ENCODE measurements around the gene SLC49A4.

SLC49A4 gene

DNA sequence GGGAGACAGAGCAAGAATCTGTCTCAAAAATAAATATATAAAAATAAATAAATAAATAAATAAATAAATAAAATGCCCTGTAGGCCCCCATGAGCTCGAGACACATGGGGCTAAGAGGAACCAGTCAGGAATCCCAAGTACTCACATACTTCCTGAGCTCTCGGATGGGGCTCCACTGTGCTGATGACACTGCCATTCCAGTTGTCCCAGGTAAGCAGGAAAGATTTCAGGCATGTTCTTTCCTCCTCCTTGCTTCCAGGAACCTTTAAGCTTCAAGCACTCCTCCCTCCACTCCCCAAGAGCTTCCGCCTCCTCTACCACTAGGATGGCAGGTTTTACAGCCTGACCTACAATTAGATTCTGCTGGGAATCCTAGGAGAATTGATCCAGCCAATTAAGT lies 113.4 kb downstream of the SLC49A4 start:
- no peak for DNase-seq (ENCODE audit: low spot score)

DNA sequence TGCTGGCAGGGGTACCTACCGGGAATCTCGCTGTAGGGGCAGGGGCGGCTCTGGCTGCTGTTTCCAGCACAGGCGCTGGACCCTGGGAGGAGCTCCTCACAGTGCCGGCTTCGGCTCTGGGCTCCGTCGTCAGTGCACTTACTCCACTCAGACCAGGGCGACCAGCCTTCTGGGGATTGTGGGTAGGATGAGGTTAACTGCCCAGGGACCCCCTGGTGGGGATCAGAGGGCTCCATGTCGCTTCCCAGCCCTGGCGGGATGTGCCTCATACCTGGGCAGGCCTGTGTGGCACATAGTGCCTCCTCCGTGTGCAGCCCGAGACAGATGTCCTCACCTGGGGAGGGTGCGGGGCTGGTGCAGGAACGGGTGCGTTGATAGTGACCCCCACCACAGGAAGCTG lies 117.0 kb downstream of the SLC49A4 start:
- DNase-seq (ENCODE audit: low spot score): no peak

DNA sequence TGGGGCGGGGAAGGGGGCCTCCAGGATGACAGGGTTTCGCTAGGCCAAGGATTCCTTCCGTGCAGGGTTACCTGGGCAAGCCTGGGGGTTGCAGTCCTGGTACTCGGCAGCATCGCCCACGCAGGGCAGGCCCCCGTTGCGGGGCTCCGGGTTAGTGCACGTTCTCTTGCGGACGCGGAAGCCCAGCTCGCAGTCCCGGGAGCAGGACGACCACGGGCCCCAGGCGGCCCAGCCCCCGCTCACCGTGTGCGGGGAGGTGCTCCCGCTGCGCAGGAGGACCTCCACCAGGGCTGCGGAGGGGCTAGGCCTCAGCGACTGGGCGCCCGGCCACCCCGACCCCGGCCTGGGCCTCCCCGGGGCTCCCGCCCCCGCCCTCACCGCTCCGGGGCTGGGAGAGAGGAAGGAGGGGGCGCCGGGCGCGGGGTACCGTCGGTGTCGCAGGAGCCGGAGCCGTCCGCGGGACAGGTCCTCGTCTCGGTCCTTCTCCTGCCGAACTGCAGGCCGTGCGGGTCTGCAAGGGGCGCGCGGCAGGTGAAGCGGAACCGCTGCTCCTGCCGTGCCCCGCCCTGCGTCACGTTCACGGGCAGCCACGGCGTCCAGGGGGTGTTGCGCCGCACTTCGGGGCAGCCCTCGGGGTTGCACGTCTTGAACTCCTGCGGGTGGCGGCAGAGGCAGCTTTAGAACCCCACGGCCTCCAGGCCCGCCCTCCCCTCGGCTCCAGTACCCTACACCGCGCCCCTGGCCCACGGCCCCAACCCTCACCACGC lies 118.1 kb downstream of the SLC49A4 start:
- no peak for DNase-seq (ENCODE audit: low spot score)

DNA sequence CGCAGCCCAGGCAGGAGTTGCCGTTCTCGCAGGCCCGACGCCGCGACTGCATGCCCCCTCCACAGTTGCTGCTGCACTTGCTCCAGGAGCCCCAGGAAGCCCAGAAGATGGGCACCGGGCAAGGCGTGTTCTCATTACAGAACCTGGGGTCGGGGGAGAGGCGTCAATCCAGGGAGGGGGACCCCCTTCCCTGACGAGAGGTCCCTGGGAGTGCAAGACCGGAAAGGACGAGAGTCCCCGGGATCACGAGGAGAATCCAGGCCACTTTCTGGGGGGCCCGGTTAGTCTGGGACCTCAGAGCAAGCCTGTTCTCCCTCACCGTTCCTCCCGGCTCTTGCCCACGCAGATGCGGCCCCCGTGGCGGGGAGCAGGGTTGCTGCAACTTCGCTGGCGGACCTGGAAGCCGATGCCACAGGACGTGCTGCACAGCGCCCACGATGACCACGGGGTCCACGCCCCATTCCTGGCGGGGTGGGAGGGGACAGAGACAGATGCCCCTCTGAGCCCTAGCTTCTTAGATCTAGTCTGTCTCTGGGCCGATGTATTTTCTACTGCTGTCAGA lies 118.8 kb downstream of the SLC49A4 start:
- no peak for DNase-seq (ENCODE audit: low spot score)

DNA sequence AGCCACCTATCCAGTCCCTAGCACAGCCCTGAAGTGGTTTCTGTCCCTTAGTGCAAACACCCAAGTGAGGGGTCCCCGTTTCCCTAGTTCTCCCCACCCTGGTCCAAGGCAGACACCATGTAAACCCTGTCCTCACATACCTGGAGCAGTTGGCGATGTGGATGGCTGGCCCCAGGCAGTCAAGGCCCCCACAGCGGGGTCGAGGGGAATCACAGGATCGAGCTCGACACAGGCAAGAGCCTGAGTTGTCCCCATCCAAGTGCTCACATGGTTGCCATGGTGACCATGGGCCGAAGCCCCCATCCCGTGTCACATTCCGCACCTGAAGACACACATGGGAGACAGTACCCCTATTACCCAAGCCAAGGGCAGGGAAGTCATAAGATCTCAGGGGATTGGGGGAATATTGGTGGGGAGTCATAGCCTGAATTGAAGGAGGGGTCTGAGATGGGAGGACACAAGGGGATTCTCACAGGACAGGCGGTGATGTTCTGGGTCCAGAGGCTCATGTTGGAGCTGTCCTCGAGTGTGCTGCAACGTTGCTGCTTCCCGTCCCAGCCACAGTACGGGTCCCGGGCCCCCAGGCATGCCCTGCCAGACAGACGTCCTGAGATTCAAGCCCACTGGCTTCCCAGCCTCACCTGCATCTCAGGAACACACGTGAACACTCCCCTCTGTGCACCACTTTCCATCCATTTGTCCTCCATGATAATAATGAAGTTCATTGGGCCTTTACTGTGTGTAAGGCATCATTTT lies 120.6 kb downstream of the SLC49A4 start:
- no peak for DNase-seq (ENCODE audit: low spot score)

DNA sequence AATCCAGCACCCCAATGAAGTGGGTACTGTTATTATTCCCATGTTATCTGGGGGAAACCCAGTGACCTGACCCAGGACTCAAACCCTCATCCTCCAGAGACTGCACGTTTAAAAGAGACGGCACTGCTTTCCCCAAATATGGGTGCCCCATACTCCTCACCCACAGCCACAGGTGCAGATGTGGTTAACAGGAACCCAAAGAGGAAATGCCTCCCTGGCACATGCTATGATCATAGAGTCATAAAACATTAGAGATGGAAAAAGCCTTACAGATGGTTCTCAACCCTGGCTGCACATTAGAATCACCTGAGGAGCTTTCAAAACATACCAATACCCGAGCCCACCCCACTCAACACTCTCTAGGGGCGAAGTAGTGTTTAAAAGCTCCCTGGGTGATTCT lies 121.2 kb downstream of the SLC49A4 start:
- DNase-seq (ENCODE audit: low spot score): no peak

DNA sequence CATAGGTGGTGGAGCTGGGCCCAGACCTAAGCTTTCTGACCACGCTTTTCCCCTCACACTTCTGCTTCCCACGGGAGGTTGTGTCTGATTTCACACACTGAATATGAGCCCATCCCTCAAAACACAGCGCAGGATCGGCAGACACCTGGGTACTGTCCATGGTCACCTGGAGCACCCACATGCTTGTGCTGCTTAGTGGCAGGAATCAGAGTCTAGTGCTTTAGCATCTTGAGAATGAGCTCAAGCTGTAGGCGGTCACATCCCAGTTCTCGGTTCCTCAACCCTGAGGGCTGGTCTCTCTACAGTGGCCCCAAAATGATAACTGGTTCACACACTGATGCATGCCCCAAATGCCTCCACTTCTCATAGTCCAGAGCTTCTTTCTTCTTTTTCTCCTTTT lies 121.7 kb downstream of the SLC49A4 start:
- DNase-seq (ENCODE audit: low spot score): no peak

DNA sequence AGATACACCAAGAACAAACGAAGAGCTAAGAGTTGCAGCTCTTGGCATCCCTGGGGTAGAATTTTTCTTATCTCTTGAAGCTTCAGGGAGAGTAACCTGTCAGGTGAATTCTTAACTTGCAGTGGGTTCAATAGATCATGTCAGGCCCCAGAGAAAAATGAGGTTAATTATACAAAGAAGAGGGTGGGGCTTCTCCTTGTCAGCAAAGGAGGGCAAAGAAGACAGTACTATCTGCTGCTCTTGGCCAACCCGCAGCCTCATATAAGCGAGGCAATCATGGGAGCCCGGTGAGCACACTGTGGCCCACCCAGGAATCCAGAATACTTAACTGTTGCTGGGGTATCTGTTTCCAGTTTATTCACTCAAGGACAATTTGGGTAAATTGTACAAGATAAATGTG lies 122.5 kb downstream of the SLC49A4 start:
- DNase-seq (ENCODE audit: low spot score): no peak

DNA sequence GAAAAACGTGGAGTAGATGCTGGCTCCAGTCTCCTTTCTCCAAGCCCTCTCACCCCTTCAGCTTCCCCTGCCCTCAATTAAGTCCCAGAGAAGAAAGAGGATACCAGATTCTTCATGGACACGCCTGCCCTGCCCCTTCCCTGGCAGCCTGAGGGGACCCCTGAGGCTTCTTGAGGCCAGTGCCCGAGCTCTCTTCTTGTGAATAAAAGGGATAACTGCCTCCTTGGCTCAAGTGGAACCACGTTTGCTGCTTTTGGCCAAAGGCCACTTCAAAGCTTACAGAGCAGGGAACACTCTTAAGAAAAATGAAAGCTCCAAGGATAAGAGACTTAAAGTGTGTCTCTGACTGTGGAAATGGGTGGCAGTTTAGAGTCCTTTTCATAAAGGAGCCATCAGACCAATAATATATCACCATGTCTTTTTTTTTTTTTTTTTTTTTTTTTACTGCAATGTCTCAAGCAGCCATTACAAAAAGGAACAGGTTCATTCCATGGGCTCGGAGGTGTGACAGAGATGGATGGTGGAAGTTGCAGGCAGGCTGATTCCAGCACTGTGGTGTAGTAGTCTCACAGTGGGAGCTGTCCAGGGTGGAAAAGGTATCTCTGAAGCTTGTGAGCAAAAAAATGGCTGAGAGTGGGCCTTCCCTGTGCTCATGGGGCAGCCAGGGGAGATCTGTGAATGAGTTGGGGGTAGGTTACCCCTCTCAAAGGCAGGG lies 123.9 kb downstream of the SLC49A4 start:
- DNase-seq (ENCODE audit: low spot score): no peak

DNA sequence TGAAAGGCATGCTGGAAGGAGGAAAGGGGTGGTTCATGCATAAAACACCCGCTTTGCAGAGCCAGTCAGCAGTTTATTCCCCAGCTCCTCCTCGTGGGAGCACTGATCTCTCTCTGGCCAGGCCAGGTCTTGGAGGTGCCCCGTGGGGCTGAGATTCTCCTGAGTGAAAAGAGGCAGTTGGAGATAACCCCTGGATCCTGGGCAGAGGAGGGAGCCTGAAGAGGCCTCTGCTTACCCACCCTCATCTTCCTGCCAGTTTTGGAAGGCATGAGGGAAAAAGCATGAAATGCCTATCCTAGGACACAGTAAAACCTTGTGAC lies 124.4 kb downstream of the SLC49A4 start:
- DNase-seq (ENCODE audit: low spot score): no peak

DNA sequence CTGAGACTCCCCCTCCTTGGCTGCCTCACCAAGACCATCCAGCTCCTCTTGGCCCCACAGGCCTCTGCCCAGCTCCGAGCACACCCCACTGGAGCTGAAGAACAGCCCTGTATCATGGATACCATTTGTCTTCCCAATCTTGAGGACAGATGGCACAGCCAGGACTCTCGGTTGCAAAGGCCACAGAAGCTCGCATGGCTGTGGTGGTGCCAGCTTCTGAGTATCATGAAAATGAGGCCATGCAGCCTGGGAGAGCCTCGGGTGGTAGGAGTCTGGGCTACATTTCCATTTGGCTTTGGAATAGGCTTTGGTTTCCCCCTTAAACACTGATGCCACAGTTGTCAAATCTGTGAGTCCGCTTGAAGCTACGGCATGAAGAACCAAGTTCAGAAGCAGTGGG lies 126.1 kb downstream of the SLC49A4 start:
- DNase-seq (ENCODE audit: low spot score): no peak

DNA sequence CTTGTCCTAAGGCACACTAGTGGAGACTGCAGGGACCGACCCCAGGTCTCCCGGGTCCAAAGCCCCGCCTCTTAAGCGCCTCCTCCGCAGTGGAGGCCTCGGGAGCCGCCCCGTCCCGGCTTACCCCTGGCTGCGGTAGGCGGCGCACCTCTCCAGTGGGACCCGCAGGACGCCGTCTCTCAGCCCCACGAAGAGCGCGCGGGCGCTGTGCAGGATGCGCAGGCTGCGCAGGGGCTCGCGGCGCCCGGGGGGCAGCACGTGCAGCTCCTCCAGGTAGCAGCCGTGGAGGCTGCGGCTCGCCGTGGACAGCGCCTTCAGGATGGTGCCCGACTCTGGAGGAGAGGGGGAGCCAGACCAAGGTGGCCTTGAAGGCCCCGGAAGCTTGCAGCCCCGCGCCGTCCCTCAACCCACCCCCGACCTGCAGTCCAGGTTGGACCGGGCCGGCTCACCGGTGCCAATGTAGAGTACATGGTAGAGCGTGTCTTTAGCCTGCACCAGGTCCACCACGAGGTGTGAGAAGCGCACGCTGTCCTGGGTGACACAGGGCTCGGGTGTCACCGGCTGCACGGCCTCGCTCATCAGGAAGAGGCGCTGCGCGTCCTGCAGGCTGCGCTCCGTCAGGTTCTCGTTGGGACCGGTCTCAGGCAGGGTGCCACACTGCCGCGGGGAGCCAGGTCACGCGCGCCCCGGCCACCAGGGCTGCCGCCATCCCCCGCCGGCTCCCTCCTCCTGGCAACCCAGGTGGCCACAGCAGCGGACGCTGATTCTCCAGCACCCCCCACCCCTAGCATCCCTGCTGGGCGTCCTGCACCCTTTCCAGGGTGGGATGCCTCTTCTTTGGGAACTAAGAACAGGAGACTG lies 127.2 kb downstream of the SLC49A4 start:
- DNase-seq (ENCODE audit: low spot score): no peak

DNA sequence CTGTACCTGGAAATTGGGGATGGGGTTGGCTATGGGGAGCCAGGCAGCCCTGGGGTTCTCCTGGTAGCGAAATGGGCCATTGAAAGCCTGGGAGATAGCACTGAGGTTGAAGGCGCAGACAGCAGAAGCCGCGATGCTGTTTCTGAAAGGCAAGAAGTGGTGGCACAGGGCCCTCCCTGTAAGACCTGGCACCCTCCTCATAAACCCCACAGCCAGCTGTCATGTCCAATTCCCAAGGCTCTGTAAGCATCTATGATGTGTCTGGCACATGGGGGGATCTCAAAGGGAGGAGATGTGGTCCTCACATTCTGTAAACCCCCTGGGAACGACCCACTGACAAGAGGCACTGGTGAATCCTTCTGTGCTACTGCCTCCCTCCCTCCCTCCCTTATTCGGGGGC lies 128.7 kb downstream of the SLC49A4 start:
- no peak for DNase-seq (ENCODE audit: low spot score)

DNA sequence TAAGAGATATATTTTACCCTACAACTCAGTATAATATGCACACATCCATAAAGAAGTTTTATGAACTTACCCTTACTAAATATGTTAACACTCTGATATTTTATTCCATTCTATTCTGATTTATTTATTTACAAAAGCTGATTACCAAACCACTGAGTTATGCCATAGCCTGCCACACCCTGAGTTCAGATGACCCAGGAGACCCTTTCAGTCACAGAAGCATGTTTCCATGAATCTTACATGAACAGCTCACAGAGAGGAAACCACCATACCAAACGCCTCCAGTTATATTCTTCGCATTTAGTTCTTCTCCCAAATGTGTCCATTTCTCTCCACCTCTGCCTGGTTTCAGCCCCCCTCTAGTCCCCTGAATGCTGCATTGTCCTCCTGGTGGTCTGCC lies 129.2 kb downstream of the SLC49A4 start:
- no peak for DNase-seq (ENCODE audit: low spot score)

DNA sequence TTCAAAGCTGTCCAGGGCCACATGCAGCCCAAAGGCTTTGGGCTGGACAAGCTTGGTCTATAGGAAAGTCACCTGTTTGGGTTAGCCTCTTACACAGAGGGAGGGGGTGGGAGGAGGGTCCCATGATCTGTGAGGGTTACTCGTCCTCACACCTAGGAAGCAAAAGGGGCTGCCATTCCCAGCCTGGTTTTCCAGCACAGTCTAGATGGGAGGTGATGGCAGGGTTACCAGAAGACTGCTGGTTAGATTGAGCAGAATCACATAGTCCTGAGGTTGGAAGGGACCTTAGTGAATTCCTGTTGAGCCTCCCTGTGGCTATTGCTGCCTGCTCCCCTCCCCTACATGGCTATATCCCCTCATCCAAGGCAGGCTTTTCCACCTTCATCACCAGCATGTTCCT lies 130.9 kb downstream of the SLC49A4 start:
- no peak for DNase-seq (ENCODE audit: low spot score)

DNA sequence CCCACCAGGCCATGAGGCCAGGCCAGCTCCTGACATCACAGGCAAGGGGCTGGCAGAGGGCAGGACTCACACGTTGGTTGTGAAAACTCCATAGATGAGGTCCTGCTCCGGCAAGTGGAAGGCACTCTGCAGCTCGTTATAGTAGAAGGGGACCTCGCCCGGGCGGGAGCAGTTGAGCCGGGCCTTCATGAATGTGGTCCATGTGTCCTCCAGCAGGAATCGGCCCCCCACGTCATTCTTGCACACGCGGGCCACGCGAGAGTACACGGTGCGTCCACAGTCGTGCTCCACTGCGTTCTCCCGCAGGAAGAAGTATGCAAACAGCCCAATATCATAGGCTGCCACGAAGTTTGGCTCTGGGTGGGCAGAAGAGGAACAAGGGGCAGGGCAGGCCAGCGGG lies 131.5 kb downstream of the SLC49A4 start:
- no peak for DNase-seq (ENCODE audit: low spot score)

DNA sequence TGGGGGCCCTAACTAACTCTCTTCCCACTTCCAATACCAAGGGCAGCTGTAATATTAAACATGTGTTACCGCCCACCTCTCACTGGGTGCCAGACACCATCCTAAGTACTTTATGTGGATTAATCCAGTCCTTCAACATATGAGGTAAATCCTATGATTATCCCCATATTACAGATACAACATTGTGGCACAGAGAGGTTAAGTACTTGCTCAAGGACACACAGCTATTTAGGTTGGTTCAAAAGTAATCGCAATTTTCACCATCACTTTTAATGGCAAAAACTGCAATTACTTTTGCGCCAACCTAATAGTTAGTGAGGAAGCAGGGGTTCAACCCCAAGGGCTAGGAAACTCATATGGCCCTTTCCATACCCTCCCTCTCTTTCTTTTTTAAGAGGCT lies 131.9 kb downstream of the SLC49A4 start:
- no peak for DNase-seq (ENCODE audit: low spot score)

DNA sequence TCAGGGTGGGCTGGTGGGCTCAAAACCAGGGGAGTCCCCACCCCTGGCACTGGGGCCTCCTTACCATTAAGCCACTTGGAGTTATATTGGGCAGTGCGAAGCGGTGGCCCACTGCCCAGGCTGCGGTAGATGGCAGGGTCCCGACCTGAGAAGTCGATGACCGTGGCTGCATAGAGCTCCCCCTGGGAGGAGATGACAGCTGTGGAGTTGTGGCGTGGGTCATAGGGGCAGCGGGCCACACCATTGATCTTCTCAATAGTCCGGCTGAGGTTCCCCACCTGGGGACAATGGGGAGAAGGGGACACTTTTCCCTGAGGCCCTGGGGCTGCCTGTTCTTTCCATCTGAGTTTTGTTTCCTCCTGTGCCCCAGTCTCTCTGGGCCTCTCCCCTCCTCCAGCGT lies 132.9 kb downstream of the SLC49A4 start:
- DNase-seq (ENCODE audit: low spot score): no peak

DNA sequence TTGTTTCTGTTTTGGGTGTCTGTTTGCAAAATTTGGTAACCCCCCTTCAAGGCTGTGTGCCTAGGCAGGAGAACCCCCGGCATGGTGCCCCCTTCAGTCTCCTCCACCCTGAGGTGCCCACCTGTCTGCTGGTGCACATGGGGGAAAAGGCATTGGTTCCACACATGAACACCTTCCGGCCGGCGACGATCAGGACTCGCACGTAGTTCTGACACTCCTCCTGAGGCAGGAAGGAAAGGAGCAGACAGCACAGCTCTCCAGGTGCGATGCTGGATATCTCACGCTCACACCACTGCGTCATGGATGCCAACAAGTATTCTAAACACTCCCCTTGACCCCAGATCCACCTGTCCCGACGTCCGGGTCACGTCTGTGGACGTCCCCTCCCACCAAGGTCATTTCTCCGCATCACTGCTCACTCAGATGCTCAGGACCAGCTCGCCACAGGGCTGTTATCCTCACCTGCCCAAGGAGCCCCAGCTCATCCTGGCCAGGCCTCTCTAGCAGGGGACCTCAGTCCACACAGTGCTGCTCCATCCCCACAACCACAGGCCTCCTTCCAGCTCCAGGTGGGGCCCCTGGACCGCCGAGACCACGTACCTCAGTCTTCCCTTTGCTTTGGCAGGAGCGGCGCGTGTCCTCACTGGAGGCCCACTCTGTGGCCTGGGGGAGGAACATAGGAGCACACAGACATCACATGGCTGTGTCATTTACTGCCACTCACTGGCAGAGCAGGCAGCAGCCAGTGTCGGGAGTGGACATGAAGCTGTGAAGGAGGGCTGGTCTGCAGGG lies 133.7 kb downstream of the SLC49A4 start:
- no peak for DNase-seq (ENCODE audit: low spot score)

DNA sequence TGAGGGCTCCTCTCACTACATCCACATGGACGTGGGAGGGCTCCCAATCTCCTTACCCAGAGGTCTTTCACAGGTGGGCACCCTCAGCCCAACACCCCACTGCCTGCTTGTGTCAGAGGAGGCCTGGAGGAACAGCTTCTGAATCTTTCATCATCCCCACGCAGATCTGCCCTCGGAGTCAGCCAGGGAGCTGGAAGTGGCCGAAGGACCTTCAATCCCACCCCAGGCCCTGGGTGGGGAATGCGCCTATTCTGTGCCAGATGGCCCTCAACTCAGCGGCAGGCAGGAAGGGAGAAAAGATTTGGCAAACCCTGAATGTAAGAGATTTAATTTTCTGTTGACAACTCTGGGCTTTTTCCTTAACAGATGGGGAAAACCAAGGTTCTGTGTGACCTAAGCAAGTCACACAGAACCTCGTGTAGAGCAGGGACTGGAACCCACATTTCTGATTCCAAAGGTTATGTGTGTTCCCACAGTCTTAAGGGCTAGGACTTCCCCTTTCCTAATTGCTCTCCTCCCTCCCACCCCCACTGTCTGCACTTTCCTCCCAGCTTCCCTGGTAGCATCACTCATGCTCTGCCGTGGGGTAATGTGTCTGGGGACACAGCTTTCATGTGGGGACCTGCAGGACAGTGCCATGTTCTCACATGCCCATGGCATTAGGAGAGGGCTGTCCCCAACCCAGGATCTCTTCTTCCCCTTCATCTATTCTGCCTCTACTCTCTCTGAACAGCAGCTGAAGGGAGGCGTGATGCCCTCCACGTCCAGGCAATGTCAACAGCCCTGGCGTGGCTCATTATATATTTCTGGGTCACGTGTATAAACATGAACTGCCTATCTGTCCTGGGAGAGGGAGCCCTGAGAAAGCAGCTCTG lies 134.6 kb downstream of the SLC49A4 start:
- DNase-seq (ENCODE audit: low spot score): no peak
